PC-9 (cell line): ENCODE measurements around the gene GOLPH3.

ENCODE experiments used
- EZH2 ChIP-seq: fragments of 200-600 bp; sonication (generic); IDR thresholded peaks from 2 replicates; pipeline ENCODE4 v1.8.0; 2017; ENCODE audit warnings: antibody characterized with exemption, low read depth
- TF ChIP-seq, protein P1 (sequence below): fragments of 200-600 bp; sonication (generic); conservative IDR thresholded peaks from 2 replicates; pipeline ENCODE4 v1.6.1; 2017; ENCODE audit warnings: mixed run types, antibody characterized with exemption, mild to moderate bottlenecking, moderate library complexity

DNA sequence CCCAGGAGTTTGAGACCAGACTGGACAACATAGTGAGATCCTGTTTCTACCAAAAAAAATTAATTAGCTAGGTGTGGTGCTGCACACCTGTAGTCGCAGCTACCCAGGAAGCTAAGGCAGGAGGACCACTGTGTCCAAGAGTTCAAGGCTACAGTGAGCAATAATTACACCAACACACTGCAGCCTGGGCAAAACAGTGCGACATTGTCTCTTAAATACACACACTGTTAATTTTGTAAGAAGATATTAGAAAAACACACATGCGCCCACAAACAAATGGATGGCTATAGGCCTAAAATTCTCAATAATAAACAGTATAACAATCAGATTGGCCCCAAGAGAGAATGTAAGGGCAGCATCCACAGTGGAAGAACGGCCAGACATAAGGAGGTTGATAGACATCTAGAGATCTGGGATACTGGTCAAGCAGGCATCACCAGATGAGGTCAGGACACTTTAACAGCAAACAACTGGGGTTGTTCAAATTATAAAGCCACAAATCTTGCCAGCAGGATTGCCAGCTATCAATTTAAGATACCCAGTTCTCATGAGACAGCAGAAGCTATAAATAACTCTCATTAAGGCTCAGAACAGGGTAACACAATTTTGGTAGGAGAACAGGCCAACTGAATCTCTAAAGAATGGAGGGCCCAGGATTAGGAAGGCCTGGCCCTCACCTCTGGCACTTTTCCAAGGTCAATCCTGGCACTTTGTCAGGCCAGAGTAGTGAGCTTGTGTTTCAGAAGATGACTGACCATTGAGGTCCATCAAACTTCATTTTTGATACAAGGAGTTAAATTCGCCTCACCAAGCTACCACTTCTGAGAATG, 29.5 kb downstream of the GOLPH3 start:
- TF ChIP-seq, protein P1, sequence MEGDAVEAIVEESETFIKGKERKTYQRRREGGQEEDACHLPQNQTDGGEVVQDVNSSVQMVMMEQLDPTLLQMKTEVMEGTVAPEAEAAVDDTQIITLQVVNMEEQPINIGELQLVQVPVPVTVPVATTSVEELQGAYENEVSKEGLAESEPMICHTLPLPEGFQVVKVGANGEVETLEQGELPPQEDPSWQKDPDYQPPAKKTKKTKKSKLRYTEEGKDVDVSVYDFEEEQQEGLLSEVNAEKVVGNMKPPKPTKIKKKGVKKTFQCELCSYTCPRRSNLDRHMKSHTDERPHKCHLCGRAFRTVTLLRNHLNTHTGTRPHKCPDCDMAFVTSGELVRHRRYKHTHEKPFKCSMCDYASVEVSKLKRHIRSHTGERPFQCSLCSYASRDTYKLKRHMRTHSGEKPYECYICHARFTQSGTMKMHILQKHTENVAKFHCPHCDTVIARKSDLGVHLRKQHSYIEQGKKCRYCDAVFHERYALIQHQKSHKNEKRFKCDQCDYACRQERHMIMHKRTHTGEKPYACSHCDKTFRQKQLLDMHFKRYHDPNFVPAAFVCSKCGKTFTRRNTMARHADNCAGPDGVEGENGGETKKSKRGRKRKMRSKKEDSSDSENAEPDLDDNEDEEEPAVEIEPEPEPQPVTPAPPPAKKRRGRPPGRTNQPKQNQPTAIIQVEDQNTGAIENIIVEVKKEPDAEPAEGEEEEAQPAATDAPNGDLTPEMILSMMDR = no peak
- no peak for TF ChIP-seq EZH2
